ENCODE data around the gene PFKP.

The PFKP gene

GRCh38 chr10:3071405-3072198, 4.3 kb downstream of the PFKP start:
- DNase-seq = no peak

- no peak for DNase-seq
Measured at GRCh38 chr10:3072641-3073360, 5.5 kb downstream of the PFKP start.

GRCh38 chr10:3074145-3074665, 6.9 kb downstream of the PFKP start:
- no peak for DNase-seq

GRCh38 chr10:3074985-3075600, 7.7 kb downstream of the PFKP start:
- no peak for DNase-seq

- DNase-seq = no peak
Measured at GRCh38 chr10:3076138-3076537, 8.8 kb downstream of the PFKP start.

- DNase-seq = no peak
Measured at GRCh38 chr10:3077509-3077908, 10.2 kb downstream of the PFKP start.

- DNase-seq = no peak
Measured at GRCh38 chr10:3077940-3078630, 10.7 kb downstream of the PFKP start.

- no peak for DNase-seq
Measured at GRCh38 chr10:3081383-3081981, 14.1 kb downstream of the PFKP start.

GRCh38 chr10:3082290-3082689, 14.9 kb downstream of the PFKP start:
- no peak for DNase-seq

- no peak for DNase-seq
Measured at GRCh38 chr10:3085785-3086567, 18.6 kb downstream of the PFKP start.

- DNase-seq = no peak
Measured at GRCh38 chr10:3090388-3090787, 23.0 kb downstream of the PFKP start.

- no peak for DNase-seq
Measured at GRCh38 chr10:3090914-3091787, 23.8 kb downstream of the PFKP start.

GRCh38 chr10:3091921-3092320, 24.6 kb downstream of the PFKP start:
- no peak for DNase-seq

GRCh38 chr10:3093996-3094395, 26.6 kb downstream of the PFKP start:
- DNase-seq = no peak

GRCh38 chr10:3094609-3095036, 27.3 kb downstream of the PFKP start:
- DNase-seq = no peak

- DNase-seq = no peak
Measured at GRCh38 chr10:3095373-3096139, 28.2 kb downstream of the PFKP start.

- no peak for DNase-seq
Measured at GRCh38 chr10:3096149-3096548, 28.8 kb downstream of the PFKP start.

GRCh38 chr10:3097160-3097559, 29.8 kb downstream of the PFKP start:
- no peak for DNase-seq

GRCh38 chr10:3098689-3099088, 31.3 kb downstream of the PFKP start:
- no peak for DNase-seq
